Fibroblast of the aortic adventitia (primary cell): ENCODE results near the gene ZNF521. TPM values are rescaled to one million over a fixed set of nuclear protein-coding genes. Genes with fewer than 3 reads are reported as not detected.

Source experiments
- DNase-seq: peaks from one replicate; pipeline ENCODE4 v3.0.0-alpha.2; 2010; ENCODE audit warnings: low read depth
- H3K4me3 ChIP-seq: 2 replicates; pipeline ENCODE4 v1.5.1; 2011; ENCODE audit warnings: low read depth, mild to moderate bottlenecking, control low read depth, low read length, moderate library complexity
- CTCF ChIP-seq: IDR thresholded peaks from 2 replicates; pipeline ENCODE4 v1.5.1; 2011; ENCODE audit warnings: mild to moderate bottlenecking, low read length, control low read depth, inconsistent platforms; ENCODE audit not compliant: insufficient read depth
- total RNA-seq: library from RNA; depleted of rRNA; stranded (reverse); fragments of >200 nt; gene quantifications from 2 replicates; pipeline ENCODE4 v1.2.3, GENCODE V29; 2012; ENCODE audit warnings: low replicate concordance

The ZNF521 gene
- 35.7 and 48.6 TPM in 2 replicates for total RNA-seq

- peak within 1 kb of the TSS; percentile 75 for H3K4me3 ChIP-seq
- peak; percentile 87 for DNase-seq
- TF ChIP-seq CTCF, result peak; percentile 53
These were observed at the start of gene ZNF521 for GRCh38 chr18:25351777-25352628. Gene ZNF521, minus strand, starts transcription at chr18:25352166. Its CDS starts 1,220 bp downstream, at chr18:25350946.

- no peak for TF ChIP-seq CTCF
- DNase-seq, result no peak
- H3K4me3 ChIP-seq, result no peak overlapping the region
These were observed 47.6 kb upstream of the ZNF521 start for GRCh38 chr18:25399554-25399953.

- DNase-seq, result no peak
- no peak for TF ChIP-seq CTCF
- H3K4me3 ChIP-seq, result no peak overlapping the region
These were observed 40.2 kb upstream of the ZNF521 start for GRCh38 chr18:25392192-25392591.

GRCh38 chr18:25373432-25374179 lies 21.6 kb upstream of the ZNF521 start:
- no peak for DNase-seq
- no peak overlapping the region for H3K4me3 ChIP-seq
- TF ChIP-seq CTCF, result no peak

GRCh38 chr18:25370391-25370790 lies 18.4 kb upstream of the ZNF521 start:
- TF ChIP-seq CTCF, result no peak
- DNase-seq, result no peak
- H3K4me3 ChIP-seq, result no peak overlapping the region

GRCh38 chr18:25365242-25365641 lies 13.3 kb upstream of the ZNF521 start:
- H3K4me3 ChIP-seq, result no peak overlapping the region
- no peak for TF ChIP-seq CTCF
- no peak for DNase-seq
